HEK293 (cell line): ENCODE data around the gene PNN.

Source experiments
- CTCF ChIA-PET: fragments of 350-600 bp; formaldehyde crosslinking; extraction: SDS; loops from one replicate; lab custom pipeline; 2021; ENCODE audit warnings: antibody characterized with exemption; lab: Yijun Ruan, JAX
- POLR2A ChIA-PET: fragments of 300-600 bp; formaldehyde crosslinking; extraction: SDS; loops from one replicate; lab custom pipeline; 2020; ENCODE audit warnings: antibody characterized with exemption, inconsistent platforms; lab: Yijun Ruan, JAX
- H3K27ac ChIP-seq: fragments of 200-500 bp; sonication (Bioruptor generic); 2 replicates; pipeline ENCODE4 v1.5.1; 2014; ENCODE audit warnings: low read depth, low read length, control low read depth, inconsistent platforms; ENCODE audit errors: extremely low read depth
- H3K36me3 ChIP-seq, 2 experiments: fragments of 200-500 bp in 1 of 2; sonication (Bioruptor generic) in 1 of 2; 1 replicate in 1 of 2; 2 replicates in 1 of 2; pipeline ENCODE4 v1.5.1; 2014 to 2017; ENCODE audit warnings: inconsistent platforms in 2 of 2, low read length in 2 of 2; ENCODE audit not compliant: control insufficient read depth in 2 of 2, insufficient read depth in 1 of 2
- H3K4me1 ChIP-seq: fragments of 200-500 bp; sonication (Bioruptor generic); 2 replicates; pipeline ENCODE4 v1.5.1; 2014; ENCODE audit warnings: mild to moderate bottlenecking, low read length, inconsistent platforms; ENCODE audit not compliant: control insufficient read depth, insufficient read depth
- H3K4me3 ChIP-seq: 2 replicates; pipeline ENCODE4 v1.5.1; 2011; ENCODE audit warnings: low read depth, mild to moderate bottlenecking, control low read depth, low read length, moderate library complexity
- H3K9me3 ChIP-seq: fragments of 200-500 bp; sonication (Bioruptor generic); 2 replicates; pipeline ENCODE4 v1.5.1; 2014; ENCODE audit warnings: low read depth, low read length, inconsistent platforms; ENCODE audit not compliant: control insufficient read depth, insufficient read depth
- EGR2 ChIP-seq: fragments of 450-650 bp; formaldehyde crosslinking; IDR thresholded peaks from 2 replicates; pipeline ENCODE4 v1.5.1; 2016; ENCODE audit warnings: low read depth, missing biosample characterization, missing genetic modification characterization
- ELK4 ChIP-seq: IDR thresholded peaks from 2 replicates; pipeline ENCODE4 v1.6.1; 2011; ENCODE audit warnings: mild to moderate bottlenecking, low read depth, low read length, borderline replicate concordance
- PRDM6 ChIP-seq: fragments of 450-650 bp; formaldehyde crosslinking; IDR thresholded peaks from 2 replicates; pipeline ENCODE4 v1.5.1; 2017; ENCODE audit warnings: missing biosample characterization, missing genetic modification characterization
- SCRT1 ChIP-seq: fragments of 450-650 bp; formaldehyde crosslinking; IDR thresholded peaks from 2 replicates; pipeline ENCODE4 v1.5.1; 2016; ENCODE audit warnings: missing biosample characterization, missing genetic modification characterization, borderline replicate concordance
- TCF7L2 ChIP-seq: IDR thresholded peaks from 2 replicates; pipeline ENCODE4 v1.6.1; 2011; ENCODE audit warnings: low read depth, mild to moderate bottlenecking, inconsistent platforms, low read length, moderate library complexity, borderline replicate concordance
- ZBTB1 ChIP-seq: fragments of 450-650 bp; formaldehyde crosslinking; IDR thresholded peaks from 2 replicates; pipeline ENCODE4 v1.5.1; 2016; ENCODE audit warnings: missing biosample characterization, missing genetic modification characterization
- ZFP41 ChIP-seq: fragments of 450-650 bp; formaldehyde crosslinking; IDR thresholded peaks from 2 replicates; pipeline ENCODE4 v1.5.1; 2016; ENCODE audit warnings: missing biosample characterization, missing genetic modification characterization, borderline replicate concordance
- ZIC2 ChIP-seq: fragments of 450-650 bp; formaldehyde crosslinking; IDR thresholded peaks from 2 replicates; pipeline ENCODE4 v1.5.1; 2016; ENCODE audit warnings: missing biosample characterization, missing genetic modification characterization
- ZNF138 ChIP-seq: fragments of 450-650 bp; formaldehyde crosslinking; IDR thresholded peaks from 2 replicates; pipeline ENCODE4 v1.5.1; 2016; ENCODE audit warnings: missing biosample characterization, missing genetic modification characterization, borderline replicate concordance
- ZNF169 ChIP-seq: fragments of 450-650 bp; formaldehyde crosslinking; IDR thresholded peaks from 2 replicates; pipeline ENCODE4 v1.5.1; 2016; ENCODE audit warnings: missing biosample characterization, missing genetic modification characterization
- ZNF2 ChIP-seq: fragments of 450-650 bp; formaldehyde crosslinking; IDR thresholded peaks from 2 replicates; pipeline ENCODE4 v1.5.1; 2016; ENCODE audit warnings: missing biosample characterization, missing genetic modification characterization
- ZNF391 ChIP-seq: fragments of 450-650 bp; formaldehyde crosslinking; IDR thresholded peaks from 2 replicates; pipeline ENCODE4 v1.5.1; 2016; ENCODE audit warnings: low read depth, missing biosample characterization, missing genetic modification characterization, borderline replicate concordance
- ZNF423 ChIP-seq: fragments of 450-650 bp; formaldehyde crosslinking; IDR thresholded peaks from 2 replicates; pipeline ENCODE4 v1.5.1; 2016; ENCODE audit warnings: missing biosample characterization, missing genetic modification characterization
- ZNF433 ChIP-seq: fragments of 450-650 bp; formaldehyde crosslinking; IDR thresholded peaks from 2 replicates; pipeline ENCODE4 v1.5.1; 2016; ENCODE audit warnings: missing biosample characterization, missing genetic modification characterization, low read depth
- ZNF513 ChIP-seq: fragments of 450-650 bp; IDR thresholded peaks from 2 replicates; pipeline ENCODE4 v1.5.1; 2018; ENCODE audit warnings: missing biosample characterization, missing genetic modification characterization
- ZNF544 ChIP-seq: fragments of 450-650 bp; formaldehyde crosslinking; IDR thresholded peaks from 2 replicates; pipeline ENCODE4 v1.5.0; 2017; ENCODE audit warnings: missing biosample characterization, missing genetic modification characterization
- ZNF549 ChIP-seq: fragments of 450-650 bp; IDR thresholded peaks from 2 replicates; pipeline ENCODE4 v1.5.1; 2018; ENCODE audit warnings: missing biosample characterization, missing genetic modification characterization, mild to moderate bottlenecking, inconsistent platforms, moderate library complexity
- ZNF629 ChIP-seq: fragments of 450-650 bp; formaldehyde crosslinking; IDR thresholded peaks from 2 replicates; pipeline ENCODE4 v1.5.1; 2017; ENCODE audit warnings: missing biosample characterization, missing genetic modification characterization
- ZNF664 ChIP-seq: fragments of 450-650 bp; formaldehyde crosslinking; IDR thresholded peaks from 2 replicates; pipeline ENCODE4 v1.5.1; 2016; ENCODE audit warnings: missing biosample characterization, missing genetic modification characterization

PNN gene

GRCh38 chr14:39228044-39228443 lies 53.0 kb downstream of the PNN start:
- POLR2A ChIA-PET: no interaction called here
- no peak overlapping the region for H3K4me3 ChIP-seq
- no peaks in the 10 kb centered on the region for H3K36me3 ChIP-seq
- H3K9me3 ChIP-seq: no peaks in the 10 kb centered on the region
- CTCF ChIA-PET: no interaction called here
- no peak overlapping the region for H3K27ac ChIP-seq
- TF ChIP-seq ZBTB1 (tag by site-specific recombination): no peak
- TF ChIP-seq TCF7L2: no peak
- no peak for TF ChIP-seq SCRT1
- no peak for TF ChIP-seq ZNF664 (tag by site-specific recombination)
- no peak for TF ChIP-seq ZNF423
- no peak for TF ChIP-seq ZNF138 (tag by site-specific recombination)
- no peak for TF ChIP-seq ELK4
- TF ChIP-seq ZNF391 (tag by site-specific recombination): no peak
- no peak for TF ChIP-seq ZNF549
- TF ChIP-seq ZNF169 (tag by site-specific recombination): no peak
- H3K4me1 ChIP-seq: no peaks in the 10 kb centered on the region

- no peaks in the 10 kb centered on the region for H3K36me3 ChIP-seq
- H3K4me1 ChIP-seq: no peaks in the 10 kb centered on the region
- H3K9me3 ChIP-seq: no peaks in the 10 kb centered on the region
- H3K4me3 ChIP-seq: no peak overlapping the region
- no peak for TF ChIP-seq ZIC2 (tag by site-specific recombination)
- no peak for TF ChIP-seq ZNF629 (tag by site-specific recombination)
- H3K27ac ChIP-seq: no peak overlapping the region
- CTCF ChIA-PET: interaction anchor here (0.5 kb wide), 1 partner anchor 701 kb away, joined by 3 read pairs; no protein-coding TSS in a partner anchor
- POLR2A ChIA-PET: interaction anchor here (0.6 kb wide), 1 partner anchor 143 kb away, joined by 3 read pairs; no protein-coding TSS in a partner anchor
Measured at GRCh38 chr14:39228509-39229221, 53.6 kb downstream of the PNN start.

GRCh38 chr14:39229222-39229543 lies 54.1 kb downstream of the PNN start:
- no peaks in the 10 kb centered on the region for H3K36me3 ChIP-seq
- H3K27ac ChIP-seq: no peak overlapping the region
- no peak for TF ChIP-seq ZNF433 (tag by site-specific recombination)
- no peaks in the 10 kb centered on the region for H3K9me3 ChIP-seq
- H3K4me3 ChIP-seq: no peak overlapping the region
- ChIA-PET CTCF (interaction anchor here (0.5 kb wide), 1 partner anchor 700 kb away, joined by 3 read pairs; no protein-coding TSS in a partner anchor), POLR2A (interaction anchor here (0.6 kb wide), 1 partner anchor 142 kb away, joined by 3 read pairs; no protein-coding TSS in a partner anchor)
- no peaks in the 10 kb centered on the region for H3K4me1 ChIP-seq

GRCh38 chr14:39229601-39230110 lies 54.6 kb downstream of the PNN start:
- Histone ChIP-seq H3K9me3 (no peaks in the 10 kb centered on the region), H3K4me3 (no peak overlapping the region), H3K27ac (no peak overlapping the region), H3K4me1 (no peaks in the 10 kb centered on the region), H3K36me3 (no peaks in the 10 kb centered on the region)
- ChIA-PET CTCF (no interaction called here), POLR2A (no interaction called here)
- TF ChIP-seq ZNF544 (tag by site-specific recombination): no peak
- TF ChIP-seq EGR2 (tag by site-specific recombination): no peak
- TF ChIP-seq ZFP41 (tag by site-specific recombination): no peak
- TF ChIP-seq ZNF2 (tag by site-specific recombination): no peak
- no peak for TF ChIP-seq ZNF513 (tag by site-specific recombination)
- no peak for TF ChIP-seq PRDM6
